ENCODE measurements around the gene INPP5A. TPM values are rescaled to one million over a fixed set of nuclear protein-coding genes. Genes with fewer than 3 reads are reported as not detected.

Gene INPP5A
- total RNA-seq, 1 donor from 2014 or later: 45.2 TPM

DNA sequence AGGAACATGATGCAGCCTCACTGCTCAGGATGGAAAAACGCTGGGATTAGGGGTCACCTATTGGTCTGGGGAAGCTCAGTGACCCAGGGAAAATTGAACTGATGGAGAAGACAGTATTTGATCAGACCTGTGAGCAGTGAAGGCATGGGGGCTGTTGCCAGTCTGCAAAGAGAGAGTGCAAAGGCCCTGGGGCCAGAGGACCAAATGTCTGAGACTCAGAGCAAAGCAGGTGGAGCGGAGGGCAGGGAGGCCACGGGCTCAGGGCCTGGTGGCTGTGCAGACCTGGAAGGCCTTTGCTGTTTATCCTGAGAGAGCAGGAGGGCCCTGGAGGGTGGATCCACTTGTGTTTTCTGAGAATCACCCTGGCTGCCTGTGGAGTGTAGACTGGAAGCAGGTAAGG is 67.1 kb downstream of the INPP5A start:
- H3K4me3 Mint-ChIP-seq (ENCODE audit: unreplicated experiment): no peak overlapping the region
- H3K27me3 Mint-ChIP-seq (ENCODE audit: unreplicated experiment): peaks cover 5% of the 10 kb centered on the region
- H3K27ac Mint-ChIP-seq (ENCODE audit: unreplicated experiment): no peak overlapping the region
- peaks cover 23% of the 10 kb centered on the region for H3K36me3 Mint-ChIP-seq (ENCODE audit: low read depth, unreplicated experiment)
- TF ChIP-seq, protein P1, sequence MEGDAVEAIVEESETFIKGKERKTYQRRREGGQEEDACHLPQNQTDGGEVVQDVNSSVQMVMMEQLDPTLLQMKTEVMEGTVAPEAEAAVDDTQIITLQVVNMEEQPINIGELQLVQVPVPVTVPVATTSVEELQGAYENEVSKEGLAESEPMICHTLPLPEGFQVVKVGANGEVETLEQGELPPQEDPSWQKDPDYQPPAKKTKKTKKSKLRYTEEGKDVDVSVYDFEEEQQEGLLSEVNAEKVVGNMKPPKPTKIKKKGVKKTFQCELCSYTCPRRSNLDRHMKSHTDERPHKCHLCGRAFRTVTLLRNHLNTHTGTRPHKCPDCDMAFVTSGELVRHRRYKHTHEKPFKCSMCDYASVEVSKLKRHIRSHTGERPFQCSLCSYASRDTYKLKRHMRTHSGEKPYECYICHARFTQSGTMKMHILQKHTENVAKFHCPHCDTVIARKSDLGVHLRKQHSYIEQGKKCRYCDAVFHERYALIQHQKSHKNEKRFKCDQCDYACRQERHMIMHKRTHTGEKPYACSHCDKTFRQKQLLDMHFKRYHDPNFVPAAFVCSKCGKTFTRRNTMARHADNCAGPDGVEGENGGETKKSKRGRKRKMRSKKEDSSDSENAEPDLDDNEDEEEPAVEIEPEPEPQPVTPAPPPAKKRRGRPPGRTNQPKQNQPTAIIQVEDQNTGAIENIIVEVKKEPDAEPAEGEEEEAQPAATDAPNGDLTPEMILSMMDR (IDR thresholded peaks at IDR 0.05; ENCODE audit: unreplicated experiment): no peak
- H3K4me1 Mint-ChIP-seq (ENCODE audit: unreplicated experiment): peaks cover 4% of the 10 kb centered on the region
- DNase-seq (ENCODE audit: low spot score): no peak
- H3K9me3 Mint-ChIP-seq (ENCODE audit: unreplicated experiment): peaks cover 7% of the 10 kb centered on the region

DNA sequence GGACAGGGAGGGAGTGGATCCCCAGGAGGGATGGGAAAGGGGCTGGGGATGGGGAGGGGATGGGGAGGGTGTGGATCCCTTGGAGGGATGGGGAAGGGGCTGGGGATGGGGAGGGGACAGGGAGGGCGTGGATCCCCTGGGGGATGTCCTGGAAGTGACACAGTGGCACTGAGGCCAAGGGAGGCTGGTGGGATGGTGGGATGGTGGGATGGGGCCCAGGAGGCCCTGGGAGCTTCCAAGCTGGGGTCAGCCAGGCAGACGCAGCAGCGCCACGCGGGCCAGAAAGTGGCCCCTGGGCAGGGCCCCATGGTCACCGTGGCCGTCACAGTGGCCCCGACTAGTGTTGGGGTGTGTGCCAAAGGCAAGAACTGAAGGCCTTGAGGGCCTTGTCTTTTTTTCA is 67.8 kb downstream of the INPP5A start:
- peaks cover 4% of the 10 kb centered on the region for H3K4me1 Mint-ChIP-seq (ENCODE audit: unreplicated experiment)

DNA sequence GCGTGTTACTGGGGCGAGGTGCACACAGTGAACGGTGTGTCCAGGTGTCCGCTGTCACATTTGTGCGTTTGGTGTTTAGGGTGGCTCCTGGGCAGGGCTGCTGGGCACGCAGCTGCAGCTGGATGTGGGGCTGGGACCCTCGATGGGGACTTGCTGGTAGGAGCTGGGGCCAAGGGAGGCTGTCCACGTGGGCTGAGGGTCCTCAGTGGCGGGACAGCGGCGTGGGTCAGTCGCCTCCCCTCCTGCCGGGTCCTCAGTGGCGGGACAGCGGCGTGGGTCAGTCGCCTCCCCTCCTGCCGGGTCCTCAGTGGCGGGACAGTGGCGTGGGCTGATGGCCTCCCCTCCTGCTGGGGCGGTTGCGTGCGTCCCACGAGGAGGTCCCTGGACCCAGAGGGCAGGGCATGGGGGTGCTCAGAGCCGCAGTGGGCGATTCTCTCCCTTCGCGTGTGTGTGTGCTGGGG is 68.5 kb downstream of the INPP5A start:
- TF ChIP-seq, protein P1 (IDR thresholded peaks at IDR 0.05; ENCODE audit: unreplicated experiment): no peak
- DNase-seq (ENCODE audit: low spot score): no peak
- Mint-ChIP-seq H3K27ac (ENCODE audit: unreplicated experiment) (no peak overlapping the region), H3K36me3 (ENCODE audit: low read depth, unreplicated experiment) (peaks cover 12% of the 10 kb centered on the region), H3K9me3 (ENCODE audit: unreplicated experiment) (no peaks in the 10 kb centered on the region), H3K4me3 (ENCODE audit: unreplicated experiment) (no peak overlapping the region), H3K4me1 (ENCODE audit: unreplicated experiment) (peaks cover 4% of the 10 kb centered on the region), H3K27me3 (ENCODE audit: unreplicated experiment) (peaks cover 5% of the 10 kb centered on the region)

More for the DNA sequence above, 67.8 kb downstream of the INPP5A start:
- Mint-ChIP-seq H3K9me3 (ENCODE audit: unreplicated experiment) (peaks cover 2% of the 10 kb centered on the region), H3K4me3 (ENCODE audit: unreplicated experiment) (no peak overlapping the region), H3K27ac (ENCODE audit: unreplicated experiment) (no peak overlapping the region), H3K27me3 (ENCODE audit: unreplicated experiment) (peaks cover 4% of the 10 kb centered on the region), H3K36me3 (ENCODE audit: low read depth, unreplicated experiment) (peaks cover 16% of the 10 kb centered on the region)
- DNase-seq (ENCODE audit: low spot score): no peak
- TF ChIP-seq, protein P1 (IDR thresholded peaks at IDR 0.05; ENCODE audit: unreplicated experiment): no peak

DNA sequence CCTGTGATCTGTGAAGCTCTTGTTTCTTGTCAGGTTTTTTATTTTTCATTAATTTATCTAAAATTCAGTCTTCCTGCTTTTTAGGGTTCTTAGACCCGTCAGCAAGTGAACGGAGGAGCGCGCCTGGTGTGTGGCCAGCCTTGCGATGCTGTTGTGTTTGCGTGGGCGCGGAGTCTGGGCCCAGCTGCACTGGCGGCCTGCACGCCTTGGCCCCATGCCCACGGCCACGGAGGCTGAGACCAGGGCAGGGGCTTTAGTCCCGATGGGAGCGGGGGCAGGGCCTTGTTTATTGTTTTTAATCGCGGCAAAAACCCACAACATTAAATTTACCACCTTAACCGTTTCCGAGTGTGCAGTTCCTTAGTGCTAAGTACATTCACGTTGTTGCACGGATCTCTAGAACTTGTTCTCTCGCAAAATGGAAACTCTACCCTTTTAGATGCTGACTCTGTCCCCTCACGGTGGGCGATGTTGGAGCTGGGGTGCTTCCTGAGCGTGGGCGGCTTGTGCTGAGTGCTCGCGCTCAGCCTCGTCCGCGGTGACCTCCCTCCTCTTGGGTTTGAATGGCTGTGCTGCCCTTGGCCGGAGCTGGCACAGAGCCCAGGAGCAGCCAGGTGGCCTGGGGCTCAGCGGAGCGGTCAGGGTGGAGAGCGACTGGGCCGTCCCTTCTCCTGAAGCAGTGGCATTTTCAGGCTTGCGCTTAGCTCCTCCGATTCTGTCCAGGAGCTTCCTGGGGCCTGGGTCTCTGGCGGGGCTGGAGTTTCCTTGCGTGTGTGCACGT is 69.1 kb downstream of the INPP5A start:
- Mint-ChIP-seq H3K27me3 (ENCODE audit: unreplicated experiment) (peaks cover 5% of the 10 kb centered on the region), H3K4me3 (ENCODE audit: unreplicated experiment) (no peak overlapping the region), H3K36me3 (ENCODE audit: low read depth, unreplicated experiment) (peaks cover 8% of the 10 kb centered on the region), H3K4me1 (ENCODE audit: unreplicated experiment) (peaks cover 4% of the 10 kb centered on the region), H3K27ac (ENCODE audit: unreplicated experiment) (no peak overlapping the region), H3K9me3 (ENCODE audit: unreplicated experiment) (no peaks in the 10 kb centered on the region)
- DNase-seq (ENCODE audit: low spot score): no peak
- TF ChIP-seq, protein P1 (IDR thresholded peaks at IDR 0.05; ENCODE audit: unreplicated experiment): no peak

DNA sequence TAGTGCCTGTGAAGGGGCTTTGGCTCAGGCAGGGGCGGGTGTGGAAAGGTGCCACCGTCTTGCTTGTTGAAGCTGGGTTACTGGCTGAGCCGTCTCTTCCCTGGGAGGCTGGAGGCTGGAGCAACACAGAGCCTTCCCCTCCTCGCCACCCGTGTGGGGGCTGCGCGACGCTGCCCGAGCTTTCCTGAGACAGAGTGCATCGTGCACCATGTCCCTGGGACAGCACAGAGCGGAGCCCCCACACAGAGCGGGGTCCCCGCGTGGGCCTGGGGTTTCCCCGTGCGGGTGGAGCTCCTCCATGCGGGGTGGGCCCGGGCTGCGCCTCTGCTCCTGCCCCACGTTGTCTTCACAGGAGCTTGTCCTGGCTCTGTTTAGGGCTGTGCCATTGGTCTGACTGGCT is 69.9 kb downstream of the INPP5A start:
- TF ChIP-seq, protein P1 (IDR thresholded peaks at IDR 0.05; ENCODE audit: unreplicated experiment): no peak
- no peak overlapping the region for H3K27ac Mint-ChIP-seq (ENCODE audit: unreplicated experiment)
- H3K36me3 Mint-ChIP-seq (ENCODE audit: low read depth, unreplicated experiment): peaks cover 8% of the 10 kb centered on the region
- peaks cover 5% of the 10 kb centered on the region for H3K4me1 Mint-ChIP-seq (ENCODE audit: unreplicated experiment)
- no peaks in the 10 kb centered on the region for H3K9me3 Mint-ChIP-seq (ENCODE audit: unreplicated experiment)
- no peak for DNase-seq (ENCODE audit: low spot score)
- peaks cover 5% of the 10 kb centered on the region for H3K27me3 Mint-ChIP-seq (ENCODE audit: unreplicated experiment)
- H3K4me3 Mint-ChIP-seq (ENCODE audit: unreplicated experiment): no peak overlapping the region

Measured in endothelial cell (in vitro differentiated cells).